GM18868 (cell line): Measurements from ENCODE around the gene LCE1E.

Source experiments
- ATAC-seq: cut with Tn5 transposase; IDR thresholded peaks from one replicate; pipeline ENCODE4 v1.9.1; 2021; ENCODE audit warnings: mild to moderate bottlenecking, moderate library complexity; ENCODE audit not compliant: unreplicated experiment

LCE1E gene

GRCh38 chr1:152777510-152778137, 8.4 kb upstream of the LCE1E start:
- ATAC-seq: no peak

- no peak for ATAC-seq
Measured at GRCh38 chr1:152783095-152783494, 3.0 kb upstream of the LCE1E start.

GRCh38 chr1:152795686-152796085, 9.6 kb downstream of the LCE1E start:
- ATAC-seq: no peak

- no peak for ATAC-seq
Measured at GRCh38 chr1:152796421-152796820, 10.4 kb downstream of the LCE1E start, which contains the start of gene LCE1D. TSS of gene LCE1D (plus strand) at chr1:152796721. CDS start at chr1:152797795, 1,074 bp downstream.

GRCh38 chr1:152801333-152801732, 15.3 kb downstream of the LCE1E start:
- no peak for ATAC-seq

GRCh38 chr1:152806576-152806975, 20.5 kb downstream of the LCE1E start, which contains the start of gene LCE1C:
TSS of gene LCE1C (minus strand) at chr1:152806651. CDS start at chr1:152805478, 1,173 bp downstream.
- no peak for ATAC-seq

- no peak for ATAC-seq
Measured at GRCh38 chr1:152811050-152811449, 25.0 kb downstream of the LCE1E start.

- ATAC-seq: no peak
Measured at GRCh38 chr1:152811671-152812070, 25.6 kb downstream of the LCE1E start, which contains the start of gene LCE1B. TSS of gene LCE1B (plus strand) at chr1:152811971. CDS start at chr1:152812447, 476 bp downstream.

- ATAC-seq: no peak
Measured at GRCh38 chr1:152817309-152817708, 31.3 kb downstream of the LCE1E start.

- ATAC-seq: no peak
Measured at GRCh38 chr1:152823294-152823693, 37.2 kb downstream of the LCE1E start.

GRCh38 chr1:152824964-152825363, 38.9 kb downstream of the LCE1E start:
- no peak for ATAC-seq

GRCh38 chr1:152827173-152827572, 41.1 kb downstream of the LCE1E start, which contains the start of gene LCE1A:
TSS of gene LCE1A (plus strand) at chr1:152827473. CDS start at chr1:152827473, 0 bp downstream.
- ATAC-seq: no peak

- ATAC-seq: no peak
Measured at GRCh38 chr1:152836870-152837269, 50.8 kb downstream of the LCE1E start.
